Measurements from ENCODE around the gene HUS1B.

DNA sequence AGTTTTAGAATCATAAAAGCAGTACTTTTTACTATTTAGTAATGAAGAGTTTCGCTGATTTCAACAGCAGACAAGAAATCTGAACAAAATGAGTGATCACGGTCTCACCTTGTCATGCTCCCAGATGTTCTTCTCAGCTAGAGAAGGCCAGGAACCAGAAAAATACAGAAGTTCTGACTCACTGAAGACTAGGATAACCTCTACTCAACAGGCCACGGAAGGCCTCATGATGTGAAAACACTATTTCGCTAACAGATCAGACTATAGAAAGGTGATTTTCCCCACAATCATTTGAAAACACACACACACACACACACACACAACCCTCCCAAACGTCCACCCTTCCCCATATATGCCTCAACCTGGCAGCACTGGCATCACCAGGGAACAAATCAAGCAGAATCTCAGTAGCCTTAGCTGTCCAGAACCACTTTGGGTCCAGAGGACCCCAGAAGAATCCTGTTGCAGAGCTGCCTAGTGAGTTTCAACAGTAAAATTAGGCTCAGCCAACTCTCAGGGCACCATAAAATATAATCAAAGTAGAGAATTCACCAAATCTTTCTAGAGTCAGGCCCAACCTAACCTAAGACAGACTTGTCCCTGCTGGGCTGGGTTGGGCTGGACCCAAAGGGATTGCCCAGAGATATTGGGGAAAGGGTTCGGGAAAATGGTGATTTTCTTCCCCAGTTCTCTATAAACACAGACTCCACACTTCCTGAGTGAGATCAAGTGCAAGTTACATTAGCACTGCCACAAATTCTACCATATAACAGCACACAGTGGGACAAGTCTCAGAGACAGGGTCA is 28.1 kb upstream of the HUS1B start:
- TF ChIP-seq, protein P1, sequence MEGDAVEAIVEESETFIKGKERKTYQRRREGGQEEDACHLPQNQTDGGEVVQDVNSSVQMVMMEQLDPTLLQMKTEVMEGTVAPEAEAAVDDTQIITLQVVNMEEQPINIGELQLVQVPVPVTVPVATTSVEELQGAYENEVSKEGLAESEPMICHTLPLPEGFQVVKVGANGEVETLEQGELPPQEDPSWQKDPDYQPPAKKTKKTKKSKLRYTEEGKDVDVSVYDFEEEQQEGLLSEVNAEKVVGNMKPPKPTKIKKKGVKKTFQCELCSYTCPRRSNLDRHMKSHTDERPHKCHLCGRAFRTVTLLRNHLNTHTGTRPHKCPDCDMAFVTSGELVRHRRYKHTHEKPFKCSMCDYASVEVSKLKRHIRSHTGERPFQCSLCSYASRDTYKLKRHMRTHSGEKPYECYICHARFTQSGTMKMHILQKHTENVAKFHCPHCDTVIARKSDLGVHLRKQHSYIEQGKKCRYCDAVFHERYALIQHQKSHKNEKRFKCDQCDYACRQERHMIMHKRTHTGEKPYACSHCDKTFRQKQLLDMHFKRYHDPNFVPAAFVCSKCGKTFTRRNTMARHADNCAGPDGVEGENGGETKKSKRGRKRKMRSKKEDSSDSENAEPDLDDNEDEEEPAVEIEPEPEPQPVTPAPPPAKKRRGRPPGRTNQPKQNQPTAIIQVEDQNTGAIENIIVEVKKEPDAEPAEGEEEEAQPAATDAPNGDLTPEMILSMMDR (IDR thresholded peaks at IDR 0.05), result no peak
- TF ChIP-seq POLR2AphosphoS5 (IDR thresholded peaks at IDR 0.05) (no peak), EP300 (IDR thresholded peaks at IDR 0.05) (no peak)

Measured in esophagus muscularis mucosa (tissue), 4 donors.